ENCODE results near the gene RBM39. TPM values are rescaled to one million over a fixed set of nuclear protein-coding genes. Genes with fewer than 3 reads are reported as not detected.
A peak's percentile ranks its signal among the peaks of the same experiment; 100 is the strongest.

Gene RBM39
- total and polyA plus RNA-seq, 2 of the 13 experiments (the other 11 are each of a cell fraction or from before 2014, with no cell fraction given): 788 to 920 TPM

GRCh38 chr20:35739294-35740163 lies 2.5 kb downstream of the RBM39 start (continued):
- TF ChIP-seq HNF4A (CRISPR knock-in tag; IDR thresholded peaks at IDR 0.05): no peak
- 0 out of 2 replicates have a peak, but pooled peaks have one; percentile 15 for TF ChIP-seq ZNF414 (CRISPR knock-in tag; IDR thresholded peaks at IDR 0.05)
- peak; percentile 11 for TF ChIP-seq PHF5A (CRISPR knock-in tag; IDR thresholded peaks at IDR 0.05; ENCODE audit: low read depth, unreplicated experiment)
- peak; percentile 49; the same call in 1 of the 2 replicates for TF ChIP-seq NCOR1 (IDR thresholded peaks at IDR 0.05; ENCODE audit: borderline replicate concordance, low read length)
- no peak for TF ChIP-seq ZNF432 (CRISPR knock-in tag; IDR thresholded peaks at IDR 0.05; ENCODE audit: borderline replicate concordance)
- TF ChIP-seq ZNF543 (CRISPR knock-in tag; IDR thresholded peaks at IDR 0.05): no peak
- TF ChIP-seq RBM22 (optimal IDR thresholded peaks at IDR 0.05; ENCODE audit: low read length): peak; percentile 97
- peak; percentile 83 for TF ChIP-seq MBNL3 (CRISPR knock-in tag; conservative IDR thresholded peaks at IDR 0.05)
- no peak for TF ChIP-seq BHLHE40 (IDR thresholded peaks at IDR 0.05; ENCODE audit: low read length)
- TF ChIP-seq ATF4 (CRISPR knock-in tag; IDR thresholded peaks at IDR 0.05): peak in 1 of 2 experiments; percentile 73; a peak in 3 of 4 replicates
- TF ChIP-seq BCL6 (CRISPR knock-in tag; IDR thresholded peaks at IDR 0.05): 0 out of 2 replicates have a peak, but pooled peaks have one; percentile 4
- no peak for TF ChIP-seq ZNF639 (CRISPR knock-in tag; conservative IDR thresholded peaks at IDR 0.05)
- TF ChIP-seq HOMEZ (CRISPR knock-in tag; IDR thresholded peaks at IDR 0.05; ENCODE audit: low read depth): peak; percentile 89
- no peak for TF ChIP-seq TARDBP (CRISPR knock-in tag; IDR thresholded peaks at IDR 0.05)
- TF ChIP-seq ERF (CRISPR knock-in tag; IDR thresholded peaks at IDR 0.05): 0 out of 2 replicates have a peak, but pooled peaks have one; percentile 18
- peak; percentile 15; the same call in 1 of the 2 replicates for TF ChIP-seq TOPORS (CRISPR knock-in tag; IDR thresholded peaks at IDR 0.05)
- peak; percentile 34; the same call in 1 of the 2 replicates for TF ChIP-seq ELF3 (CRISPR knock-in tag; IDR thresholded peaks at IDR 0.05)
- peak; percentile 37 for TF ChIP-seq POLR2AphosphoS2 (IDR thresholded peaks at IDR 0.05; ENCODE audit: low read depth, low read length)
- TF ChIP-seq FOXA1 (IDR thresholded peaks at IDR 0.05): no peak
- peak; percentile 50 for TF ChIP-seq FOXA1 (CRISPR knock-in tag; IDR thresholded peaks at IDR 0.05)
- TF ChIP-seq HDAC2 (CRISPR knock-in tag; IDR thresholded peaks at IDR 0.05): 0 out of 2 replicates have a peak, but pooled peaks have one; percentile 6
- TF ChIP-seq KDM3A (CRISPR knock-in tag; IDR thresholded peaks at IDR 0.05; ENCODE audit: low read depth): no peak
- peak; percentile 68; the same call in 1 of the 2 replicates for TF ChIP-seq SAP130 (CRISPR knock-in tag; IDR thresholded peaks at IDR 0.05; ENCODE audit: low read depth)
- no peak for TF ChIP-seq TFDP2 (CRISPR knock-in tag; IDR thresholded peaks at IDR 0.05)
- no peak for TF ChIP-seq GFI1 (CRISPR knock-in tag; IDR thresholded peaks at IDR 0.05; ENCODE audit: borderline replicate concordance)
- TF ChIP-seq NFKBIZ (CRISPR knock-in tag; IDR thresholded peaks at IDR 0.05): no peak
- peak in 1 of 2 experiments; percentile 65; a peak in 2 of 4 replicates for TF ChIP-seq POLR2A (IDR thresholded peaks at IDR 0.05; ENCODE audit: insufficient read depth in 1 of 2, low read depth in 2 of 2, low read length in 2 of 2)
